Measurements from ENCODE around the gene IFT172. TPM values are rescaled to one million over a fixed set of nuclear protein-coding genes. Genes with fewer than 3 reads are reported as not detected.

The IFT172 gene
- total and polyA plus RNA-seq, 2 of the 4 experiments (the other 2 are of a cell fraction), result 18.8 to 25.5 TPM

DNA sequence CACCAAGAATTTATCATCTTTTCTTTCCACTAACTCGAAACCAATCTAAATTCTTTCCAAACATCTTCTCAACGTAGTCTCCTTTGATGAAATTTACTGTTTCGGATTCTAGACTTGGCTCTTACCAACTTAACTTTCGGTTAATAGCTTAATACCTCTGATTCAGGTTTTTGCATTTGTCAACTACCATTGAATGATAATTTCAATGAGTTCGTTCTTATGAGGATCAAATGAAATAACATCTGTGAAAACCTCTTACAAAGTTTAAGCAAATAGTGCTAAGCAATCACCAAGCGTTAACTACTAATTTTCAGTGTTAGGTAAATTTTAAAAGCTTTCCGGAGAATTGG, 61.7 kb downstream of the IFT172 start:
- ChIA-PET CTCF (no interaction called here), POLR2A (ENCODE audit: unreplicated experiment) (interaction anchor here (0.6 to 1.1 kb wide), 2 partner anchors 18 to 351 kb away, joined by 3 read pairs; partner anchors contain the start of gene PPM1G)
- Histone ChIP-seq H3K9me3 (ENCODE audit: control insufficient read depth, insufficient read depth, low read length) (no peaks in the 10 kb centered on the region), H2AFZ (replicated peaks; ENCODE audit: low read length, poor library complexity) (peak overlapping the region; percentile 94), H2BK5ac (ENCODE audit: low read depth, low read length, poor library complexity, severe bottlenecking) (peak overlapping the region; percentile 81), H4K91ac (ENCODE audit: insufficient read depth, low read depth, low read length) (no peak overlapping the region), H3K14ac (replicated peaks; ENCODE audit: low read depth, low read length) (peak overlapping the region; percentile 92), H3K9me1 (ENCODE audit: insufficient read depth, low read length) (0 out of 2 replicates have a peak, but pooled peaks cover 3% of the 10 kb centered on the region), H4K5ac (ENCODE audit: low read depth, low read length) (peak overlapping the region; percentile 79), H3K36me3 (ENCODE audit: control insufficient read depth, insufficient read depth, low read length) (no peaks in the 10 kb centered on the region), H3K18ac (ENCODE audit: low read depth, low read length) (peak overlapping the region; percentile 46), H3K9ac (ENCODE audit: low read depth, low read length) (peak overlapping the region; percentile 94), H3K27ac (ENCODE audit: insufficient read depth, low read length) (peak overlapping the region; percentile 94), H4K20me1 (ENCODE audit: insufficient read depth, low read length) (peaks cover 36% of the 10 kb centered on the region), H2BK15ac (ENCODE audit: low read depth, low read length) (no peak overlapping the region), H2BK120ac (ENCODE audit: low read depth, low read length) (peak overlapping the region; percentile 75; the same call in 1 of the 2 replicates), H2AK5ac (ENCODE audit: low read depth, low read length) (no peak overlapping the region), H3K4ac (ENCODE audit: low read depth, low read length) (peak overlapping the region; percentile 81; the same call in 1 of the 2 replicates), H2BK20ac (ENCODE audit: low read depth, low read length) (no peak overlapping the region), H3K4me3 (ENCODE audit: insufficient read depth, low read depth, low read length) (peak overlapping the region; percentile 81), H2AK9ac (replicated peaks; ENCODE audit: low read depth, low read length, poor library complexity) (no peak overlapping the region), H3K27me3 (ENCODE audit: control insufficient read depth, insufficient read depth, low read length) (no peaks in the 10 kb centered on the region), H3K79me1 (ENCODE audit: low read depth in 1 of 2, low read length in 2 of 2) (peaks cover 0 to 31% of the 10 kb centered on the region in 2 experiments; a peak in 2 of 4 replicates), H3K4me2 (ENCODE audit: low read depth, low read length) (peak overlapping the region; percentile 68), H4K8ac (ENCODE audit: low read depth in 2 of 2, low read length in 2 of 2) (peak overlapping the region; percentile 66 to 92), H3K4me1 (ENCODE audit: control insufficient read depth, insufficient read depth, low read length) (peaks cover 8% of the 10 kb centered on the region), H3K23ac (ENCODE audit: low read depth, low read length) (peak overlapping the region; percentile 87; the same call in 1 of the 2 replicates), H3K56ac (ENCODE audit: extremely low read depth, insufficient read depth, low read length) (peak overlapping the region; percentile 53; the same call in 1 of the 2 replicates)
- no TSS peak for BruUV-seq (replicated peaks)
- intact Hi-C loops (cut with micrococcal nuclease) (loop anchor here (1.0 kb wide), 1 partner anchor 19 kb away; the partner anchor contains the start of gene PPM1G), dilution Hi-C loops (cut with HindIII; ENCODE audit: low sequenced_read_pairs, unreplicated experiment) (no loop called here), in situ Hi-C loops (cut with MboI; ENCODE audit: low sequenced_read_pairs) (no loop called here)
- TF ChIP-seq ELK1 (IDR thresholded peaks at IDR 0.05; ENCODE audit: borderline replicate concordance, low read depth, low read length) (no peak), CEBPB (IDR thresholded peaks at IDR 0.05; ENCODE audit: low read depth, low read length) (no peak), USF2 (IDR thresholded peaks at IDR 0.05; ENCODE audit: low read depth, low read length) (no peak), MAFK (IDR thresholded peaks at IDR 0.05; ENCODE audit: low read depth, low read length) (no peak), CTCF (conservative IDR thresholded peaks at IDR 0.05; ENCODE audit: low read depth, low read length) (no peak), NFE2L2 (IDR thresholded peaks at IDR 0.05; ENCODE audit: low read depth, low read length) (no peak), MXI1 (IDR thresholded peaks at IDR 0.05; ENCODE audit: borderline replicate concordance, low read depth, low read length) (no peak), BHLHE40 (IDR thresholded peaks at IDR 0.05; ENCODE audit: low read depth, low read length) (no peak), RCOR1 (IDR thresholded peaks at IDR 0.05; ENCODE audit: insufficient replicate concordance, low read length) (no peak), MAZ (IDR thresholded peaks at IDR 0.05; ENCODE audit: borderline replicate concordance, low read depth, low read length) (no peak), FOS (IDR thresholded peaks at IDR 0.05; ENCODE audit: low read depth, low read length) (no peak), CHD1 (IDR thresholded peaks at IDR 0.05; ENCODE audit: low read depth, low read length) (no peak)
- WGBS, 2 experiments (ENCODE audit: extremely low coverage in 2 of 2, insufficient read length in 1 of 2), result 60 to 100% methylated on average over 1 to 2 of the region's 7 CpGs
- DNase-seq (no peak), ATAC-seq (ENCODE audit: low read depth) (no peak)
